HEK293 (cell line): ENCODE measurements around the gene GARIN5A.
A peak's percentile ranks its signal among the peaks of the same experiment; 100 is the strongest.

Experiments used
- CTCF ChIA-PET: fragments of 350-600 bp; formaldehyde crosslinking; extraction: SDS; loops from one replicate; lab custom pipeline; 2021; ENCODE audit warnings: antibody characterized with exemption; lab: Yijun Ruan, JAX
- POLR2A ChIA-PET: fragments of 300-600 bp; formaldehyde crosslinking; extraction: SDS; loops from one replicate; lab custom pipeline; 2020; ENCODE audit warnings: antibody characterized with exemption, inconsistent platforms; lab: Yijun Ruan, JAX
- H3K27ac ChIP-seq: fragments of 200-500 bp; sonication (Bioruptor generic); 2 replicates; pipeline ENCODE4 v1.5.1; 2014; ENCODE audit warnings: low read depth, low read length, control low read depth, inconsistent platforms; ENCODE audit errors: extremely low read depth
- H3K36me3 ChIP-seq, 2 experiments: fragments of 200-500 bp in 1 of 2; sonication (Bioruptor generic) in 1 of 2; 1 replicate in 1 of 2; 2 replicates in 1 of 2; pipeline ENCODE4 v1.5.1; 2014 to 2017; ENCODE audit warnings: inconsistent platforms in 2 of 2, low read length in 2 of 2; ENCODE audit not compliant: control insufficient read depth in 2 of 2, insufficient read depth in 1 of 2
- H3K4me1 ChIP-seq: fragments of 200-500 bp; sonication (Bioruptor generic); 2 replicates; pipeline ENCODE4 v1.5.1; 2014; ENCODE audit warnings: mild to moderate bottlenecking, low read length, inconsistent platforms; ENCODE audit not compliant: control insufficient read depth, insufficient read depth
- H3K4me3 ChIP-seq: 2 replicates; pipeline ENCODE4 v1.5.1; 2011; ENCODE audit warnings: low read depth, mild to moderate bottlenecking, control low read depth, low read length, moderate library complexity
- H3K9me3 ChIP-seq: fragments of 200-500 bp; sonication (Bioruptor generic); 2 replicates; pipeline ENCODE4 v1.5.1; 2014; ENCODE audit warnings: low read depth, low read length, inconsistent platforms; ENCODE audit not compliant: control insufficient read depth, insufficient read depth
- HOXD13 ChIP-seq: sonication (generic); formaldehyde crosslinking; IDR thresholded peaks from 2 replicates; pipeline ENCODE4 v1.8.0; 2022; ENCODE audit warnings: missing genetic modification reagents, borderline replicate concordance
- ZBTB48 ChIP-seq: fragments of 450-650 bp; formaldehyde crosslinking; IDR thresholded peaks from 2 replicates; pipeline ENCODE4 v1.5.1; 2016; ENCODE audit warnings: missing biosample characterization, missing genetic modification characterization
- ZNF133 ChIP-seq: fragments of 450-650 bp; formaldehyde crosslinking; IDR thresholded peaks from 2 replicates; pipeline ENCODE4 v1.5.1; 2016; ENCODE audit warnings: missing biosample characterization, missing genetic modification characterization
- ZNF341 ChIP-seq: fragments of 450-650 bp; formaldehyde crosslinking; IDR thresholded peaks from 2 replicates; pipeline ENCODE4; 2016; ENCODE audit warnings: low read depth, missing biosample characterization, missing genetic modification characterization
- ZNF398 ChIP-seq: fragments of 450-650 bp; formaldehyde crosslinking; IDR thresholded peaks from 2 replicates; pipeline ENCODE4 v1.5.1; 2017; ENCODE audit warnings: missing biosample characterization, missing genetic modification characterization
- ZNF514 ChIP-seq: fragments of 450-650 bp; formaldehyde crosslinking; IDR thresholded peaks from 2 replicates; pipeline ENCODE4 v1.5.1; 2016; ENCODE audit warnings: missing biosample characterization, missing genetic modification characterization
- ZNF785 ChIP-seq: fragments of 450-650 bp; formaldehyde crosslinking; IDR thresholded peaks from 2 replicates; pipeline ENCODE4 v1.5.1; 2016; ENCODE audit warnings: missing biosample characterization, missing genetic modification characterization
- TF ChIP-seq, protein P1 (sequence below): fragments of 450-650 bp; formaldehyde crosslinking; IDR thresholded peaks from 2 replicates; pipeline ENCODE4 v1.5.1; 2016; ENCODE audit warnings: missing biosample characterization, missing genetic modification characterization, borderline replicate concordance
- TF ChIP-seq, protein P2 (sequence below): sonication (generic); formaldehyde crosslinking; IDR thresholded peaks from 2 replicates; pipeline ENCODE4 v1.8.1; 2022; ENCODE audit warnings: mild to moderate bottlenecking, moderate library complexity, missing genetic modification reagents
- TF ChIP-seq, protein P3 (sequence below): fragments of 450-650 bp; formaldehyde crosslinking; IDR thresholded peaks from 2 replicates; pipeline ENCODE4 v1.5.1; 2016; ENCODE audit warnings: missing biosample characterization, missing genetic modification characterization

Gene GARIN5A

GRCh38 chr19:50461066-50461875 is 15.4 kb downstream of the GARIN5A start (continued):
- TF ChIP-seq, protein P1, sequence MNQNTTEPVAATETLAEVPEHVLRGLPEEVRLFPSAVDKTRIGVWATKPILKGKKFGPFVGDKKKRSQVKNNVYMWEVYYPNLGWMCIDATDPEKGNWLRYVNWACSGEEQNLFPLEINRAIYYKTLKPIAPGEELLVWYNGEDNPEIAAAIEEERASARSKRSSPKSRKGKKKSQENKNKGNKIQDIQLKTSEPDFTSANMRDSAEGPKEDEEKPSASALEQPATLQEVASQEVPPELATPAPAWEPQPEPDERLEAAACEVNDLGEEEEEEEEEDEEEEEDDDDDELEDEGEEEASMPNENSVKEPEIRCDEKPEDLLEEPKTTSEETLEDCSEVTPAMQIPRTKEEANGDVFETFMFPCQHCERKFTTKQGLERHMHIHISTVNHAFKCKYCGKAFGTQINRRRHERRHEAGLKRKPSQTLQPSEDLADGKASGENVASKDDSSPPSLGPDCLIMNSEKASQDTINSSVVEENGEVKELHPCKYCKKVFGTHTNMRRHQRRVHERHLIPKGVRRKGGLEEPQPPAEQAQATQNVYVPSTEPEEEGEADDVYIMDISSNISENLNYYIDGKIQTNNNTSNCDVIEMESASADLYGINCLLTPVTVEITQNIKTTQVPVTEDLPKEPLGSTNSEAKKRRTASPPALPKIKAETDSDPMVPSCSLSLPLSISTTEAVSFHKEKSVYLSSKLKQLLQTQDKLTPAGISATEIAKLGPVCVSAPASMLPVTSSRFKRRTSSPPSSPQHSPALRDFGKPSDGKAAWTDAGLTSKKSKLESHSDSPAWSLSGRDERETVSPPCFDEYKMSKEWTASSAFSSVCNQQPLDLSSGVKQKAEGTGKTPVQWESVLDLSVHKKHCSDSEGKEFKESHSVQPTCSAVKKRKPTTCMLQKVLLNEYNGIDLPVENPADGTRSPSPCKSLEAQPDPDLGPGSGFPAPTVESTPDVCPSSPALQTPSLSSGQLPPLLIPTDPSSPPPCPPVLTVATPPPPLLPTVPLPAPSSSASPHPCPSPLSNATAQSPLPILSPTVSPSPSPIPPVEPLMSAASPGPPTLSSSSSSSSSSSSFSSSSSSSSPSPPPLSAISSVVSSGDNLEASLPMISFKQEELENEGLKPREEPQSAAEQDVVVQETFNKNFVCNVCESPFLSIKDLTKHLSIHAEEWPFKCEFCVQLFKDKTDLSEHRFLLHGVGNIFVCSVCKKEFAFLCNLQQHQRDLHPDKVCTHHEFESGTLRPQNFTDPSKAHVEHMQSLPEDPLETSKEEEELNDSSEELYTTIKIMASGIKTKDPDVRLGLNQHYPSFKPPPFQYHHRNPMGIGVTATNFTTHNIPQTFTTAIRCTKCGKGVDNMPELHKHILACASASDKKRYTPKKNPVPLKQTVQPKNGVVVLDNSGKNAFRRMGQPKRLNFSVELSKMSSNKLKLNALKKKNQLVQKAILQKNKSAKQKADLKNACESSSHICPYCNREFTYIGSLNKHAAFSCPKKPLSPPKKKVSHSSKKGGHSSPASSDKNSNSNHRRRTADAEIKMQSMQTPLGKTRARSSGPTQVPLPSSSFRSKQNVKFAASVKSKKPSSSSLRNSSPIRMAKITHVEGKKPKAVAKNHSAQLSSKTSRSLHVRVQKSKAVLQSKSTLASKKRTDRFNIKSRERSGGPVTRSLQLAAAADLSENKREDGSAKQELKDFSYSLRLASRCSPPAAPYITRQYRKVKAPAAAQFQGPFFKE (tag by site-specific recombination) = no peak
- TF ChIP-seq ZBTB48 (tag by site-specific recombination) = peak; percentile 68
- TF ChIP-seq, protein P2, sequence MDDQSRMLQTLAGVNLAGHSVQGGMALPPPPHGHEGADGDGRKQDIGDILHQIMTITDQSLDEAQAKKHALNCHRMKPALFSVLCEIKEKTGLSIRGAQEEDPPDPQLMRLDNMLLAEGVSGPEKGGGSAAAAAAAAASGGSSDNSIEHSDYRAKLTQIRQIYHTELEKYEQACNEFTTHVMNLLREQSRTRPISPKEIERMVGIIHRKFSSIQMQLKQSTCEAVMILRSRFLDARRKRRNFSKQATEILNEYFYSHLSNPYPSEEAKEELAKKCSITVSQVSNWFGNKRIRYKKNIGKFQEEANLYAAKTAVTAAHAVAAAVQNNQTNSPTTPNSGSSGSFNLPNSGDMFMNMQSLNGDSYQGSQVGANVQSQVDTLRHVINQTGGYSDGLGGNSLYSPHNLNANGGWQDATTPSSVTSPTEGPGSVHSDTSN (CRISPR knock-in tag) = peak; percentile 58; the same call in 1 of the 2 replicates

DNA sequence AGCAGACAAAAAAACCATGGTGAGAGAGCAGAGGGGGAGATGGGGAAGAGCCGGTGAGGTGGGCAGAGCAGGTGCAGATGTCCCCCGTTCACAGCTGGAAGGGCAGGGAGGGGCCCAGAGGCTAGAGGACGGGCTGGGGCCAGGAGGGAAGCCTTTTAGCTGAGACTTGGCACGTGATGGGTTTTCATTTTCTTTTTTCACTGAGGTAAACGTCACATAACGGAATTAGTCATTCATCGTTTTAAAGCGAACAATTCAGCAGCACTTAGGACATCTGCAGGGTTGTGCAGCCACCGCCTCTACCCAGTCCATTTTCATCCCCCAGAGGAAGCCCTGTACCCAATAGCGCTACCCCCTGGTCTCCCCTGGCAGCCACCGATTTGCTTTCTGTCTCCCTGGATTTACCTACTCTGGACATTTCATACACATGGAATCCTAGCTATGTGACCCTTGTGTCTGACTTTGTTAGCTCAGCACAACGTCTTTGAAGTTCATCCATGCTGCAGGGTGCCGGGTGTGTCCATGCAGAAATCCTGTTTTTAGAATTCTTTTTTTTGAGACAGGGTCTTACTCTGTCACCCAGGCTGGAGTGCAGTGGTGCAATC is 16.4 kb downstream of the GARIN5A start:
- POLR2A ChIA-PET = interaction anchor here (0.7 to 1.5 kb wide), 8 partner anchors 14 to 532 kb away, joined by 3 to 5 read pairs (median 4); partner anchors contain the start of genes JOSD2 and NR1H2
- no peaks in the 10 kb centered on the region for H3K9me3 ChIP-seq
- CTCF ChIA-PET = interaction anchor here (0.6 to 4.7 kb wide), 38 partner anchors 8 to 852 kb away, joined by 3 to 99 read pairs (median 4); partner anchors contain the start of genes JOSD2 and NR1H2
- H3K27ac ChIP-seq = no peak overlapping the region
- H3K4me3 ChIP-seq = no peak overlapping the region
- H3K36me3 ChIP-seq = no peaks in the 10 kb centered on the region
- no peak for TF ChIP-seq ZNF514
- peak; percentile 53; the same call in 1 of the 2 replicates for TF ChIP-seq ZNF341 (tag by site-specific recombination)
- no peak for TF ChIP-seq ZNF785 (tag by site-specific recombination)
- TF ChIP-seq ZNF133 (tag by site-specific recombination) = no peak
- no peaks in the 10 kb centered on the region for H3K4me1 ChIP-seq

- ChIA-PET POLR2A (interaction anchor here (1.0 kb wide), 1 partner anchor 102 kb away, joined by 4 read pairs; no protein-coding TSS in a partner anchor), CTCF (interaction anchor here (0.6 to 4.7 kb wide), 9 partner anchors 13 to 108 kb away, joined by 3 to 99 read pairs (median 11); partner anchors contain the start of gene NR1H2)
- no peak overlapping the region for H3K27ac ChIP-seq
- no peaks in the 10 kb centered on the region for H3K4me1 ChIP-seq
- no peaks in the 10 kb centered on the region for H3K9me3 ChIP-seq
- H3K4me3 ChIP-seq = no peak overlapping the region
- TF ChIP-seq ZNF398 (tag by site-specific recombination) = peak; percentile 34; the same call in 1 of the 2 replicates
- TF ChIP-seq, protein P3, sequence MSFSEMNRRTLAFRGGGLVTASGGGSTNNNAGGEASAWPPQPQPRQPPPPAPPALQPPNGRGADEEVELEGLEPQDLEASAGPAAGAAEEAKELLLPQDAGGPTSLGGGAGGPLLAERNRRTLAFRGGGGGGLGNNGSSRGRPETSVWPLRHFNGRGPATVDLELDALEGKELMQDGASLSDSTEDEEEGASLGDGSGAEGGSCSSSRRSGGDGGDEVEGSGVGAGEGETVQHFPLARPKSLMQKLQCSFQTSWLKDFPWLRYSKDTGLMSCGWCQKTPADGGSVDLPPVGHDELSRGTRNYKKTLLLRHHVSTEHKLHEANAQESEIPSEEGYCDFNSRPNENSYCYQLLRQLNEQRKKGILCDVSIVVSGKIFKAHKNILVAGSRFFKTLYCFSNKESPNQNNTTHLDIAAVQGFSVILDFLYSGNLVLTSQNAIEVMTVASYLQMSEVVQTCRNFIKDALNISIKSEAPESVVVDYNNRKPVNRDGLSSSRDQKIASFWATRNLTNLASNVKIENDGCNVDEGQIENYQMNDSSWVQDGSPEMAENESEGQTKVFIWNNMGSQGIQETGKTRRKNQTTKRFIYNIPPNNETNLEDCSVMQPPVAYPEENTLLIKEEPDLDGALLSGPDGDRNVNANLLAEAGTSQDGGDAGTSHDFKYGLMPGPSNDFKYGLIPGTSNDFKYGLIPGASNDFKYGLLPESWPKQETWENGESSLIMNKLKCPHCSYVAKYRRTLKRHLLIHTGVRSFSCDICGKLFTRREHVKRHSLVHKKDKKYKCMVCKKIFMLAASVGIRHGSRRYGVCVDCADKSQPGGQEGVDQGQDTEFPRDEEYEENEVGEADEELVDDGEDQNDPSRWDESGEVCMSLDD (tag by site-specific recombination) = 0 out of 2 replicates have a peak, but pooled peaks have one; percentile 20
- TF ChIP-seq HOXD13 (CRISPR knock-in tag) = no peak
- no peaks in the 10 kb centered on the region for H3K36me3 ChIP-seq
Observed at GRCh38 chr19:50459638-50460037, 17.0 kb downstream of the GARIN5A start.
